SK-N-SH (cell line): ENCODE results near the gene BCAN. TPM values are rescaled to one million over a fixed set of nuclear protein-coding genes. Genes with fewer than 3 reads are reported as not detected.

Source experiments
- CTCF ChIA-PET: fragments of 300-600, 350-600 bp; formaldehyde crosslinking; extraction: SDS; loops from one replicate; lab custom pipeline; 2021; lab: Yijun Ruan, JAX
- POLR2A ChIA-PET: fragments of 350-600 bp; sonication (Branson Sonifier 250); formaldehyde crosslinking; extraction: SDS; loops from one replicate; lab custom pipeline; 2020; ENCODE audit warnings: antibody characterized with exemption, inconsistent platforms; lab: Yijun Ruan, JAX
- DNase-seq: peaks from one replicate; pipeline ENCODE4 v3.0.0; 2012
- H2AFZ ChIP-seq: fragments of 200-600 bp; sonication (generic); 2 replicates; pipeline ENCODE4 v1.8.1; 2016; ENCODE audit warnings: antibody characterized with exemption, mild to moderate bottlenecking, low read depth
- H3F3A ChIP-seq: fragments of 200-600 bp; sonication (generic); replicated peaks from 2 replicates; pipeline ENCODE3; 2016; ENCODE audit warnings: antibody characterized with exemption, mild to moderate bottlenecking; ENCODE audit not compliant: insufficient read depth
- H3K27ac ChIP-seq, 2 experiments: fragments of 200-500 bp in 1 of 2; fragments of 200-600 bp in 1 of 2; sonication (Bioruptor generic) in 1 of 2; sonication (generic), shearing (Covaris generic) in 1 of 2; 2 replicates each; pipeline versions ENCODE4 v1.5.1 to v1.6.1; 2014 to 2016; ENCODE audit warnings: low read depth in 2 of 2, inconsistent platforms in 1 of 2, low read length in 1 of 2, mild to moderate bottlenecking in 1 of 2, mixed read lengths in 1 of 2
- H3K27me3 ChIP-seq: fragments of 200-600 bp; sonication (generic), shearing (Covaris generic); 2 replicates; pipeline ENCODE4 v1.6.1; 2016; ENCODE audit warnings: mixed run types; ENCODE audit not compliant: insufficient read depth
- H3K36me3 ChIP-seq, 2 experiments: fragments of 200-500 bp in 1 of 2; fragments of 200-600 bp in 1 of 2; sonication (Bioruptor generic) in 1 of 2; sonication (generic) in 1 of 2; replicated peaks in 1 of 2; 2 replicates each; pipeline versions ENCODE3 to v1.5.1; 2014 to 2016; ENCODE audit warnings: low read length in 1 of 2, mild to moderate bottlenecking in 1 of 2; ENCODE audit not compliant: insufficient read depth in 2 of 2, control insufficient read depth in 1 of 2
- H3K4me1 ChIP-seq, 2 experiments: fragments of 200-500 bp in 1 of 2; fragments of 200-600 bp in 1 of 2; sonication (Bioruptor generic) in 1 of 2; sonication (generic), shearing (Covaris generic) in 1 of 2; 2 replicates each; pipeline versions ENCODE4 v1.5.1 to v1.6.1; 2014 to 2016; ENCODE audit warnings: low read depth in 1 of 2, low read length in 1 of 2, mixed run types in 1 of 2; ENCODE audit not compliant: insufficient read depth in 2 of 2, control insufficient read depth in 1 of 2
- H3K4me2 ChIP-seq: fragments of 200-600 bp; sonication (generic), shearing (Covaris generic); 2 replicates; pipeline ENCODE4 v1.6.1; 2017; ENCODE audit warnings: mixed run types
- H3K4me3 ChIP-seq, 2 experiments: fragments of 200-500 bp in 1 of 2; fragments of 200-600 bp in 1 of 2; sonication (Bioruptor generic) in 1 of 2; sonication (generic), shearing (Covaris generic) in 1 of 2; 2 replicates each; pipeline versions ENCODE4 v1.5.1 to v1.8.1; 2014 to 2016; ENCODE audit warnings: low read depth in 2 of 2, inconsistent platforms in 1 of 2, low read length in 1 of 2, mild to moderate bottlenecking in 1 of 2, mixed read lengths in 1 of 2, moderate library complexity in 1 of 2
- H3K79me2 ChIP-seq: fragments of 200-600 bp; sonication (generic); 2 replicates; pipeline ENCODE4 v1.8.1; 2017; ENCODE audit warnings: mild to moderate bottlenecking; ENCODE audit not compliant: insufficient read depth
- H3K9ac ChIP-seq: fragments of 200-600 bp; sonication (generic); 2 replicates; pipeline ENCODE4 v1.6.1; 2017; ENCODE audit warnings: mixed run types
- H3K9me2 ChIP-seq: fragments of 200-600 bp; sonication (generic); 2 replicates; pipeline ENCODE4 v1.6.1; 2017; ENCODE audit warnings: mixed run types
- H3K9me3 ChIP-seq: fragments of 200-600 bp; sonication (generic); 2 replicates; pipeline ENCODE4 v1.6.1; 2017; ENCODE audit warnings: mixed run types, mild to moderate bottlenecking, moderate library complexity
- H4K20me1 ChIP-seq: fragments of 200-600 bp; sonication (generic); 2 replicates; pipeline ENCODE4 v1.6.1; 2017; ENCODE audit warnings: mild to moderate bottlenecking, mixed run types; ENCODE audit not compliant: insufficient read depth
- ELF1 ChIP-seq: IDR thresholded peaks from 2 replicates; pipeline ENCODE4 v1.4.0; 2012
- EP300 ChIP-seq, 2 experiments: IDR thresholded peaks; 2 replicates each; pipeline versions ENCODE4 v1.4.0 to v1.6.1; 2012; ENCODE audit warnings: borderline replicate concordance in 1 of 2, low read depth in 1 of 2, low read length in 1 of 2
- FOSL2 ChIP-seq: IDR thresholded peaks from 2 replicates; pipeline ENCODE4 v1.4.0; 2012; ENCODE audit warnings: low read depth, mild to moderate bottlenecking, moderate library complexity, borderline replicate concordance
- FOXJ3 ChIP-seq: sonication (generic); formaldehyde crosslinking; IDR thresholded peaks from 2 replicates; pipeline ENCODE4 v1.5.1; 2020; ENCODE audit warnings: mild to moderate bottlenecking, missing genetic modification reagents
- FOXM1 ChIP-seq: IDR thresholded peaks from 2 replicates; pipeline ENCODE4 v1.4.0; 2012; ENCODE audit warnings: low read depth, mild to moderate bottlenecking
- GABPA ChIP-seq: IDR thresholded peaks from 2 replicates; pipeline ENCODE4 v1.4.0; 2012; ENCODE audit warnings: low read depth, mild to moderate bottlenecking
- IRF3 ChIP-seq: fragments of 150-350 bp; IDR thresholded peaks from 2 replicates; pipeline ENCODE4 v1.6.1; 2016; ENCODE audit warnings: mild to moderate bottlenecking, low read depth, low read length
- JUND ChIP-seq: IDR thresholded peaks from 2 replicates; pipeline ENCODE4 v1.4.0; 2012
- MEF2A ChIP-seq: IDR thresholded peaks from 2 replicates; pipeline ENCODE4 v1.4.0; 2012; ENCODE audit warnings: low read depth, borderline replicate concordance
- MXI1 ChIP-seq: IDR thresholded peaks from 2 replicates; pipeline ENCODE4 v1.6.1; 2012; ENCODE audit warnings: mild to moderate bottlenecking, low read depth, low read length, improper control_type of control experiment
- NFIC ChIP-seq: IDR thresholded peaks from 2 replicates; pipeline ENCODE4 v1.4.0; 2012; ENCODE audit warnings: borderline replicate concordance
- NRF1 ChIP-seq: IDR thresholded peaks from 2 replicates; pipeline ENCODE4 v1.6.1; 2012; ENCODE audit warnings: low read depth, mild to moderate bottlenecking, low read length
- PBX3 ChIP-seq: IDR thresholded peaks from 2 replicates; pipeline ENCODE4; 2012
- POLR2AphosphoS5 ChIP-seq: IDR thresholded peaks from 2 replicates; pipeline ENCODE4 v1.6.1; 2012; ENCODE audit warnings: low read depth, low read length
- RAD21 ChIP-seq: IDR thresholded peaks from 2 replicates; pipeline ENCODE4 v1.6.1; 2012; ENCODE audit warnings: mild to moderate bottlenecking, low read length
- RFX5 ChIP-seq: IDR thresholded peaks from 2 replicates; pipeline ENCODE4 v1.6.1; 2012; ENCODE audit warnings: mild to moderate bottlenecking, improper control_type of control experiment, low read length
- SMC3 ChIP-seq: IDR thresholded peaks from 2 replicates; pipeline ENCODE4 v1.6.1; 2012; ENCODE audit warnings: low read depth, low read length, improper control_type of control experiment
- TEAD4 ChIP-seq: IDR thresholded peaks from 2 replicates; pipeline ENCODE4 v1.4.0; 2012; ENCODE audit warnings: mild to moderate bottlenecking, borderline replicate concordance; ENCODE audit not compliant: insufficient read depth
- USF2 ChIP-seq: fragments of 150-350 bp; IDR thresholded peaks from 2 replicates; pipeline ENCODE4 v1.6.1; 2017; ENCODE audit warnings: antibody characterized with exemption, low read length, low read depth, borderline replicate concordance
- YY1 ChIP-seq: IDR thresholded peaks from 2 replicates; pipeline ENCODE4 v1.4.0; 2012; ENCODE audit warnings: low read depth, mild to moderate bottlenecking
- ZBTB33 ChIP-seq: IDR thresholded peaks from 2 replicates; pipeline ENCODE4 v1.4.0; 2012; ENCODE audit warnings: low read depth, borderline replicate concordance
- WGBS: methylation state at CpG from one replicate; pipeline ENCODE4 v1.1.6; 2017; ENCODE audit warnings: low lambda C conversion rate; 5-methylcytosine and 5-hydroxymethylcytosine counted together
- polyA plus RNA-seq, 3 experiments: library from polyadenylated mRNA; depleted of rRNA; stranded (reverse); fragments of >200 nt; gene quantifications; 2 replicates each; pipeline ENCODE4 v1.2.3, GENCODE V29; 2012

BCAN gene
- polyA plus RNA-seq, 1 of the 3 experiments (the other 2 are of a cell fraction), result 0.25 TPM

- no peak for TF ChIP-seq ZBTB33
- TF ChIP-seq RFX5, result no peak
- TF ChIP-seq PBX3, result no peak
- TF ChIP-seq MEF2A, result no peak
- no peak for TF ChIP-seq GABPA
- no peak for TF ChIP-seq EP300 (IDR thresholded peaks at IDR 0.05; ENCODE audit: borderline replicate concordance in 1 of 2, low read depth in 1 of 2, low read length in 1 of 2)
- TF ChIP-seq FOSL2, result no peak
- no peak for TF ChIP-seq FOXJ3 (CRISPR knock-in tag)
- TF ChIP-seq IRF3, result no peak
- no peak for TF ChIP-seq TEAD4
- no peak for TF ChIP-seq FOXM1
- no peak for TF ChIP-seq ELF1
These were observed 26.0 kb upstream of the BCAN start (continued) for GRCh38 chr1:156615946-156616345.

GRCh38 chr1:156616463-156616862 is 25.5 kb upstream of the BCAN start:
- no peaks in the 10 kb centered on the region for H3K79me2 ChIP-seq
- CTCF ChIA-PET, result interaction anchor here (0.8 to 18.0 kb wide), 9 partner anchors 8 to 230 kb away, joined by 3 to 643 read pairs (median 5); partner anchors contain the start of gene CRABP2
- peaks cover 5% of the 10 kb centered on the region; the same call in 1 of the 2 replicates for H3K27me3 ChIP-seq
- no peaks in the 10 kb centered on the region for H3K9me3 ChIP-seq
- POLR2A ChIA-PET, result interaction anchor here (1.2 kb wide), 1 partner anchor 30 kb away, joined by 4 read pairs; no protein-coding TSS in a partner anchor
- no peaks in the 10 kb centered on the region for H3K9me2 ChIP-seq
- no peaks in the 10 kb centered on the region for H3K36me3 ChIP-seq
- H3K4me2 ChIP-seq, result peak overlapping the region; percentile 64
- WGBS, result 2% methylated on average over 5 of the region's 5 CpGs
- H3K9ac ChIP-seq, result no peak overlapping the region
- no peaks in the 10 kb centered on the region for H4K20me1 ChIP-seq
- peaks cover 0 to 12% of the 10 kb centered on the region in 2 experiments; a peak in 3 of 4 replicates for H3K4me1 ChIP-seq
- peak overlapping the region; percentile 74 to 86 for H3K27ac ChIP-seq
- peaks cover 24% of the 10 kb centered on the region for H3F3A ChIP-seq
- peak overlapping the region in 1 of 2 experiments; percentile 9; a peak in 1 of 4 replicates for H3K4me3 ChIP-seq
- DNase-seq, result peak; percentile 86
- H2AFZ ChIP-seq, result no peak overlapping the region
- TF ChIP-seq TEAD4 (0 out of 2 replicates have a peak, but pooled peaks have one; percentile 24), SMC3 (no peak), POLR2AphosphoS5 (peak; percentile 79), EP300 (IDR thresholded peaks at IDR 0.05; ENCODE audit: borderline replicate concordance in 1 of 2, low read depth in 1 of 2, low read length in 1 of 2) (peak; percentile 42 to 81; a peak in 3 of 4 replicates), NFIC (peak; percentile 99), MXI1 (0 out of 2 replicates have a peak, but pooled peaks have one; percentile 31), USF2 (no peak), IRF3 (no peak), NRF1 (no peak), RAD21 (no peak), ZBTB33 (0 out of 2 replicates have a peak, but pooled peaks have one; percentile 19), YY1 (peak; percentile 53), PBX3 (peak; percentile 95), JUND (no peak; the same call in none of the 2 replicates)
